ENCODE results near the gene REV3L.
"Not testable (repeated sequence)": the region's sequence is repeated elsewhere in the genome, so short reads cannot be mapped to it uniquely, and the experiment has no call there.

REV3L gene

DNA sequence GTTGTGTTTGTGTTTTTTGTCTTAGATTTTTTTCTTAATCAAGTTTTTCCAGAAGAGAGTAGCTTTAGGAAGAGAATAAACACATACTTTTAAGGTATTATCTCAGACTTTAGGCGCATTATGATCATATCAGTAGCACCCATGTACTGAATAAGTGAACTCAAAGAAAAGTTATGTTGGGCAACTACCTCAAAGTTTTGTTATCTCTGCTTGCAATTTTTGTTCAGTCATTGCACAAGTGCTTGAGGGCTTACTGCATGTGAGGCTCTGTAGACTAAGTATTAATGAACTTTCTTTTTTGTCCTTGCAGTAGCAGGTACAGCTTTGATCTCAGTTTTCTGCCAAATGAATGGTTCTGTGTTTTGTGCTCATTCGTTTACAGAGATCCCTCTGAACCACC lies 206.7 kb downstream of the REV3L start:
- H3K4me1 Mint-ChIP-seq (ENCODE audit: low read depth): peaks cover 5% of the 10 kb centered on the region
- H3K36me3 Mint-ChIP-seq (ENCODE audit: low read depth): peaks cover 82% of the 10 kb centered on the region
- no peak overlapping the region for H3K27ac Mint-ChIP-seq
- H3K27me3 Mint-ChIP-seq: no peaks in the 10 kb centered on the region
- peaks cover 25% of the 10 kb centered on the region for H3K9me3 Mint-ChIP-seq
- H3K4me3 Mint-ChIP-seq: no peak overlapping the region

DNA sequence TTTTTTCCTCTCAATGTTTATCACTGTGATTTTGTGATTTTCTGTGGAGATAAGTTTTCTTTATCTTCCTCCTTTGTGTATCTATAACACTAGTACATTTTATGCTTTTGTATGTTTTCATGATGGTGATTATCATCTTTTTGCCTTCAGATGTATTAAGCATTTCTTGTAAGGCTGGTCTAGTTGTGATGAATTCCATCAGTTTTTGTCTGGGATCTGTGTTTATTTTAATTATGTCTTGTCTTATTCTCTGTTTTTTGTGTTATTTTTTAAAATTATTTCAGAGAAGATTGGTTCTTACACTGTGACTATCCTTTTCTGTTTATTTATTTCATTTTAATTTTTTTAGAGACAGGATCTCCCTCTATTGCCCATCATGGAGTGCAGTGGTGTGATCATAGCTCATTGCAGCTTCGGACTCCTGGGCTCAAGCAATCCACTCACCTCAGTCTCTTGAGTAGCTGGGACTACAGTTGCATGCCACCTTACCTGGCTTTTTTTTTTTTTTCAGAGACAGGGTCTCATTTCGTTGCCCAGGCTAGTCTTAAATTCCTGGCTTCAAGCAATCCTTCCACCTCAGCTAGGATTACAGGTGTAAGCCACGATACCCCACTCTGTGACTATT lies 208.3 kb downstream of the REV3L start:
- Mint-ChIP-seq H3K36me3 (ENCODE audit: low read depth) (peaks cover 77% of the 10 kb centered on the region), H3K4me3 (no peak overlapping the region), H3K27me3 (no peaks in the 10 kb centered on the region), H3K27ac (no peak overlapping the region), H3K4me1 (ENCODE audit: low read depth) (peaks cover 9% of the 10 kb centered on the region), H3K9me3 (peaks cover 25% of the 10 kb centered on the region)

DNA sequence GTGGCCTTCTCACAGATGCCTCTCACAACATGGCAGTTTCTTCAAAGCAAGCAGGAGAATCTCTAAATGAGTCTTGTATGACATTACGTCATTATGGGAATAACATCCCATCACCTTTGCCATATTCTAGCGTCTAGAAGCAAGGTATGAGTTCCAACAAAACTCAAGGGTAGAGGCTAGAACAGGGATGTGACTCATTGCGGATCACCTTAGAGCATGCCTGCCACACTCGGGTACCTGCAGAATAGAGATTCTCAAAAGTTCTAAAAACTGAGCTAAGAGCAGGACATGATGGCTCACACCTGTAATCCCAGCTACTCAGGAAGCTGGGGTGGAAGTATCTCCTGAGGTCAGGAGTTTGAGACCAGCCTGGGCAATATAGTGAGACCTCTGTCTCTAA lies 212.9 kb downstream of the REV3L start:
- no peak overlapping the region for H3K4me3 Mint-ChIP-seq
- peaks cover 30% of the 10 kb centered on the region for H3K4me1 Mint-ChIP-seq (ENCODE audit: low read depth)
- H3K27ac Mint-ChIP-seq: no peak overlapping the region
- H3K27me3 Mint-ChIP-seq: no peaks in the 10 kb centered on the region
- H3K9me3 Mint-ChIP-seq: peaks cover 16% of the 10 kb centered on the region
- peaks cover 76% of the 10 kb centered on the region for H3K36me3 Mint-ChIP-seq (ENCODE audit: low read depth)

DNA sequence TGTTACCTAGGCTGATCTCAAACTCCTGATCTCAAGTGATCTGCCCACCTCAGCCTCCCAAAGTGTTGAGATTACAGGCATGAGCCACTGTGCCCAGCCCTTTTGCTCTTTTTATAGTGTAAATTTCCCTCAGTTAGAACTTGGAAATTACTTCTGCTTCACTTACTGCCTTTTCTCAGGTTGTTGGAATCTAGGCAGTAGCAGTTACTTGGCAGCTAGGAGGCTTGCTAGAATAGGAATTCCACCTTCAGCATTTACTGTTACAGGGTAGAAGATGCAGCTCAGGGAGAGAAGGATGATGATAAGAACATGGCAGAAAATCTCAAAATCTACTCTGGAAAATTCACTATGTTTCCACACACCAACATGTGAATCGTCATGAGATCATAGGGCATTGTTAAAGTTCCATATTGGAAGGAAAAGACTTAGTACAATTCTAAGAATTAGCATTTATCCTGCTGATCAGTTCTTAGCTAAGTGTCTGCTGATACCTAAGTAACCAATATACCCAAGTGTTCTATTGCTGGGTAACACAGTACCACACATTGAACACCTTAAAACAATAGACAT lies 213.5 kb downstream of the REV3L start:
- no peak overlapping the region for H3K4me3 Mint-ChIP-seq
- H3K27ac Mint-ChIP-seq: peak overlapping the region; percentile 21
- H3K9me3 Mint-ChIP-seq: peaks cover 9% of the 10 kb centered on the region
- H3K4me1 Mint-ChIP-seq (ENCODE audit: low read depth): peaks cover 30% of the 10 kb centered on the region
- no peaks in the 10 kb centered on the region for H3K27me3 Mint-ChIP-seq
- peaks cover 70% of the 10 kb centered on the region for H3K36me3 Mint-ChIP-seq (ENCODE audit: low read depth)

DNA sequence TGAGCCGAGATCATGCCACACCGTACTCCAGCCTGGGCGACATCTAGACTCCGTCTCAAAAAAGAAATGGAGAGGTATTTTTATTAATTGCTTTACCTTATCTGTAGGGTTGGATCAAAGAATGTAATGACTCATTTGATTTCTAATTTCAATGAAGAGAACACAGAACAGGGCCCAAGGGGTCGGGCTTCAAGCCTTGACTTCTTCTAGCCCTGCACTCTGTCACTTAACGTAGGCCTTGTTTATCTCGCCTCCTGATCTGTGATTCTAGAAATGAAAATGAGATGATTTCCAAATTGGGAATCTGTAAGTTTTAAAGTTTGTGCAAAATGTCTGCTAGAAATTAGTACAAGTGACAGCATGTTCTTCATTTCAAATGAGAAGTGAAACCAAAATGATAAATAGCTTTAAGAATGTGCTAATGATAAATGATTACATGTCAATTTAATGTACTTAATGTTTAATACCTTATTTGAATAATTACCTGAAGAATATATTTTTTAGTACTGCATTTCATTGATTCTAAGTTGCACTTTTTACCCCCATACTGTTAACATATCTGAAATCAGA lies 215.2 kb downstream of the REV3L start:
- H3K27me3 Mint-ChIP-seq: no peaks in the 10 kb centered on the region
- H3K4me1 Mint-ChIP-seq (ENCODE audit: low read depth): peaks cover 33% of the 10 kb centered on the region
- no peak overlapping the region for H3K27ac Mint-ChIP-seq
- H3K36me3 Mint-ChIP-seq (ENCODE audit: low read depth): peaks cover 64% of the 10 kb centered on the region
- no peaks in the 10 kb centered on the region for H3K9me3 Mint-ChIP-seq
- no peak overlapping the region for H3K4me3 Mint-ChIP-seq

DNA sequence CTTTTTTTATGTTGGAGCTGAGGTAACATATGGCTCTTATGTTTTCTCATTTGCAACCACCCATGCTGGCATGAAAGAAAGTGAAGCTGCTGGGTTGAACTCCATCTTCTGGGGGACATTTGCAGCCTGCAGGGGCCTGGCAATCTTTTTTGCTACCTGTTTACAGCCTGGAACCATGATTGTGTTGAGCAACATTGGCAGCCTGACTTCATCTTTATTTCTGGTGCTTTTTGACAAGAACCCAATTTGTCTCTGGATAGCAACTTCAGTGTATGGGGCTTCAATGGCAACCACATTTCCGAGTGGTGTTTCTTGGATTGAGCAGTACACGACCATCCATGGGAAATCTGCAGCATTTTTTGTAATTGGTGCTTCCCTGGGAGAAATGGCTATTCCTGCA lies 216.7 kb downstream of the REV3L start:
- H3K4me3 Mint-ChIP-seq: no peak overlapping the region
- no peak overlapping the region for H3K27ac Mint-ChIP-seq
- peaks cover 63% of the 10 kb centered on the region for H3K36me3 Mint-ChIP-seq (ENCODE audit: low read depth)
- peaks cover 39% of the 10 kb centered on the region for H3K4me1 Mint-ChIP-seq (ENCODE audit: low read depth)
- no peaks in the 10 kb centered on the region for H3K27me3 Mint-ChIP-seq
- H3K9me3 Mint-ChIP-seq: no peaks in the 10 kb centered on the region

DNA sequence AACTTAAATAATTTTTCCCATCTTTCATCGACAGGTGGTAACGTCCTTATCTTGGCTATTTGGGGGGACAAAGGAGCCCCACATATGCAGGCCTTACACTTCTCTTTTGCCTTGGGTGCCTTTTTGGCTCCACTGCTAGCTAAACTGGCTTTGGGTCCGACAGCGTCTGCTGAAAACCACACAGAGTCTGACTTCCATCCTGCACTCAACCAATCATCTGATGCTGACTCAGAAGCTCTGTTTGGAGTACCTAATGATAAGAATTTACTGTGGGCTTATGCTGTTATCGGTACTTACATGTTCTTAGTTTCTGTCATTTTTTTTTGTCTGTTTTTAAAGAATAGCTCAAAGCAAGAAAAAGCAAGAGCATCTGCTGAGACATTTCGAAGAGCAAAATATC lies 217.2 kb downstream of the REV3L start:
- no peaks in the 10 kb centered on the region for H3K9me3 Mint-ChIP-seq
- H3K36me3 Mint-ChIP-seq (ENCODE audit: low read depth): peaks cover 63% of the 10 kb centered on the region
- H3K27me3 Mint-ChIP-seq: no peaks in the 10 kb centered on the region
- no peak overlapping the region for H3K27ac Mint-ChIP-seq
- peaks cover 44% of the 10 kb centered on the region for H3K4me1 Mint-ChIP-seq (ENCODE audit: low read depth)
- H3K4me3 Mint-ChIP-seq: no peak overlapping the region

DNA sequence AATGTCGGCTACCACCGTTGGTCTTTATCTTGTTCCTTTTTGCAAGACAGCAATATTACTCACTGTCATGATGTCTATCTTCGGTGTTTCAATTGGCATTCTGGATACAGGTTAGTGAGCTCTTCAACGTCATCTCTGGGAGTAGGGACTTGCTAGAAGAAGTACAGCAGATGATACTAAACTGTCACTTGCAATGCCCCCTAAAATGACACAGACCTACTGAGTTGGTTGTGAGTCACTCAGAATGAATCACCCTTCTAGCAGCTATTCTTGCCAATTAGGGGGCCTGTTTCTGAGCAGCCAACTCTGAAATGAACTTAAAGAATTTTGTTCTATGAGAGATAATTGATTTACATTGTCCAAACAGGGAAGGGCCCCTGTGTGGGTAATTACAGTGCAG lies 219.2 kb downstream of the REV3L start:
- Mint-ChIP-seq H3K36me3 (ENCODE audit: low read depth) (peaks cover 48% of the 10 kb centered on the region), H3K27ac (peak overlapping the region; percentile 39), H3K4me1 (ENCODE audit: low read depth) (peaks cover 48% of the 10 kb centered on the region), H3K27me3 (no peaks in the 10 kb centered on the region), H3K9me3 (no peaks in the 10 kb centered on the region), H3K4me3 (no peak overlapping the region)

DNA sequence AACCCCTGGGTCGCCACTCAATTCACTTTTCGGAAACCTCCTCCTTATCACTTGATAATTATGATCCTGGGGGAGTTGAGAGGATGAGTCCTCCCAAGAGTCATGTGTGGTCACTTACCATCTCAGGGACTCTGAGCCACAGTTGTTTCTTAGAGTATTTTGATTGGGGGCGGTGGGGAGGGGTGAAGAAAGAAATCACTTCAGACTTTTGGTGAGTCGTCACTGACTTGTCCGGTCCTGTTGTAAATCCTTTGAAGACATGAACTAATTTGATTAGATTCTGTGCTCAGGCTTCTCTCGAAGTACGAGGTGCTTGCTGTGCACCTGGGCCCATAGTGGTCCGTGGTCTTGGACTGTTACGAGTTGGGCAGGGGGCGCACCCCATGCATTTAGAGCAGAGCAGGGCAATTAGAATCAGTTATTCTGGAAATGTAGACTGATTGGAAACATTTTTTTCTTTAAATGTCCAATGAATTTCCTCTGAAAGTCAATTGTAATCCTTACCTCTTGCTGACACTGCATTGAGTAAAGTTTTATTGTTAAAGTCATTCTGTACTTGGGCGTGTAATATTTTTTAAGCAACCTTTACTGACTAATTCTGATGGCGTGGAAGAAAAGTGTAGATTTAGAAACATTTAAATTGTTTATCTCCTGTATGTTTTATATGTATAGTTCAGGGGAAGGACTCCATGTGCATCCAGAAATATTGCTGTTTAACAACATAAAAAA lies 222.3 kb downstream of the REV3L start:
- Mint-ChIP-seq H3K4me3 (peak overlapping the region; percentile 86), H3K9me3 (no peaks in the 10 kb centered on the region), H3K4me1 (ENCODE audit: low read depth) (peaks cover 40% of the 10 kb centered on the region), H3K36me3 (ENCODE audit: low read depth) (peaks cover 19% of the 10 kb centered on the region), H3K27me3 (no peaks in the 10 kb centered on the region), H3K27ac (peak overlapping the region; percentile 21)

DNA sequence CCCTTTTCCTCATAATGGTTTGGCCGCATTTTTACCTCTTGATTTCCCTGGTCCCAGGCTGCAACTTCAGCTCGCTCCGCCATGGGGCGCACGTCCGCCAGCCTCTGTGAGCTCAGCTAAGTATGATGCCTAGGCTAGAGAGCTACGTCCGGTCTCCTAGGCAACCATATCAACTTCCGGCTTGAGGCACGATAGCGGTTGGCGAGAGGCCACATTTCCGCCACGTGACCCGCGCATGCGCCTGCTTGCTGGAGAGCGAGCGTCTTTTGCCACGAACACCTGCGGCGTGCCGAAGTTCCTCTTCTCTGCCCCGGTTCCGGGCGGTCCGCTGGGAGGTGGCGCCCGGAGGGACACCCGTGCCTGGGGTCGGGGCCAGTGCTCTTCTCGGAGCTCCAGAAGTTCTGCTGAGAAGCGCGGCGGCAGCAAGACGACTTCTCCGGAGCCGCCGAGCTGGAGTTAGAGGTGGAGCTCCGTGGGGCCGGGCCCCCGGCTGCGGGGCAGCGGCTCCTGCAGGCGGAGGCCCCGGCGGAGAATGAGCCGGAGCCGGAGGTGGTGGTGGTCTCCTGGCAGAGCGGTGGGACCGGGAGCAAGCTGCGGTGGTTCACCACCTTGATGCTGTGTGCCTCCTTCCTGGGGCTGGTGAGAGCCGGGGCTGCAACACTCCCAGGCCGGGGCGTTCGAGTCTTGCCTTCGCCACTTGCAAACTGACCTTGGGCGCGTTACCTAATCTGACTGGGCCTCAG lies 223.8 kb downstream of the REV3L start:
- Mint-ChIP-seq H3K4me1 (ENCODE audit: low read depth) (peaks cover 40% of the 10 kb centered on the region), H3K27me3 (peaks cover 3% of the 10 kb centered on the region), H3K9me3 (no peaks in the 10 kb centered on the region), H3K36me3 (ENCODE audit: low read depth) (peaks cover 12% of the 10 kb centered on the region), H3K4me3 (peak overlapping the region; percentile 86), H3K27ac (peak overlapping the region; percentile 89)

DNA sequence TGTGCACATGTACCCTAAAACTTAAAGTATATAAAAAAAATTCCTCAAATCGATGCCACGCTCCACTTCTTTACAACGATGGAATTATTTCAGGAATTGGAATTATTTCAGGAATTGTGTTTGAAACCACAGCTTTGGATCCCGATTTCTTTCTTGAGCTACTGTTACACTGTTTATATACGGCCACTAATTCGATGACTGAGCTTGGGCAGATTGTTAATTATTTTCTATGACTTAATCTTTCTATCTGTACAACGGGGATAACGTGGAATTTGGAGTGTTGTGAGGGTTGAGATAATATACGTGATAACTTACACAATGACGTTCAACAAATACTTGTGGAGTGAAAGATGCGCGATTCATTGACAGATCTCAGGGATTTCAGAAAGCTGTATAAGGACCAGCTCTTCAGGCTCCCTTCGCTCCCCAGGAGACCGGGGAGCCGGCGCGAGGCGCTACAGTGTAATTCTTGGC lies 224.4 kb downstream of the REV3L start:
- H3K9me3 Mint-ChIP-seq: no peaks in the 10 kb centered on the region
- peaks cover 34% of the 10 kb centered on the region for H3K4me1 Mint-ChIP-seq (ENCODE audit: low read depth)
- peaks cover 9% of the 10 kb centered on the region for H3K27me3 Mint-ChIP-seq
- peaks cover 6% of the 10 kb centered on the region for H3K36me3 Mint-ChIP-seq (ENCODE audit: low read depth)
- H3K4me3 Mint-ChIP-seq: peak overlapping the region; percentile 86
- peak overlapping the region; percentile 89 for H3K27ac Mint-ChIP-seq

DNA sequence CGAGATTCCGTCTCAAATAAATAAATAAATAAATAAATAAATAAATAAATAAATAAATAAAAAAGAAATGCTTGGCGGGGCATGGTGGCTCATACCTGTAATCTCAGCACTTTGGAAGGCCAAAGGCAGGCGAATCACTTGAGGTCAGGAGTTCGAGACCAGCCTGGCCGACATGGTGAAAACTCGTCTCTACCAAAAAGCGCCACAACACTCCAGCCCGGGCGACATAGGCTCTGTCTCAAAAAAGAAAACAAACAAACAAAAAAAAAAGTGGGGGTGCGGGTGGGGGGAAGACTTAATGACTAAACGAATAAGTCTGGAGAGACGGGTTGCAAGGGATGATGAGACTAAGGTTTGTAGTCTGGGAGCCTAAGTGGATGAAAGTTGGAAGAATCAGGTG lies 225.0 kb downstream of the REV3L start:
- H3K27me3 Mint-ChIP-seq: peaks cover 10% of the 10 kb centered on the region
- H3K36me3 Mint-ChIP-seq (ENCODE audit: low read depth): peaks cover 4% of the 10 kb centered on the region
- H3K27ac Mint-ChIP-seq: peak overlapping the region; percentile 36
- no peak overlapping the region for H3K4me3 Mint-ChIP-seq
- H3K4me1 Mint-ChIP-seq (ENCODE audit: low read depth): peaks cover 32% of the 10 kb centered on the region
- H3K9me3 Mint-ChIP-seq: no peaks in the 10 kb centered on the region

DNA sequence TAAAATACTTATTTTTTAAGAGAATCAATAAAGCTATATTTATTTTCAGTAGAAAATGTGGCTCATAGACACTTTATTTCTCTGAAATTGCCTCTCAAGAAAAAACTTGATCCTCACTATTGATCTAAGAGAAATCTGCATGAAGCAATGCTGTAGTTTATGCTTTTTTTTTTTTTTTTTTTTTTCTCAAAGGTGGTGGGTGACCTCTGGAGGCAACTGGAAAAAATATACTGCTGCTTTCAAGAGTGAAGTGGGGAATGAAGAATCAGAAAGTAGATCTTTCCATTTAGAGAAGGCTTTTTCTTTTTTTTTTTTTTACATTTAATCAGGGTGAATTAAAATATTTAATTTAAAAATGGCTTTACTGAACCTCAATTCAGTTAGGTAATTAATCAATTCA lies 226.4 kb downstream of the REV3L start:
- Mint-ChIP-seq H3K27ac (no peak overlapping the region), H3K4me1 (ENCODE audit: low read depth) (peaks cover 26% of the 10 kb centered on the region), H3K36me3 (ENCODE audit: low read depth) (no peaks in the 10 kb centered on the region), H3K9me3 (no peaks in the 10 kb centered on the region), H3K27me3 (peaks cover 10% of the 10 kb centered on the region), H3K4me3 (no peak overlapping the region)

DNA sequence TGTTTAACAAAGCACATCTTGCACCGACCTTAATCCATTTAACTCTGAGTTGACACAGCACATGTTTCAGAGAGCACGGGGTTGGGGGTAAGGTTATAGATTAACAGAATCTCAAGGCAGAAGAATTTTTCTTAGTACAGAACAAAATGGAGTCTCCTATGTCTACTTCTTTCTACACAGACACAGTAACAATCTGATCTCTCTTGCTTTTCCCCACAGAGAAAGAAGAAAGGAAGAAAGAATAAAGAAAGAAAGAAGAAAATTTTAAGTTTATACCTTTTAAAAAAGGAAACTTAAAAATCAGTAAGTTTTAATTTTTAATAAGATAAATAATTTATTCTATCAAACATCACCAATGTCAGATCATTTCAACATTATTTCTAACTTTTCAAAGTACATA lies 227.2 kb downstream of the REV3L start:
- not testable (repeated sequence) for H3K27me3 Mint-ChIP-seq; H3K4me3 Mint-ChIP-seq; H3K27ac Mint-ChIP-seq; H3K36me3 Mint-ChIP-seq (ENCODE audit: low read depth); H3K9me3 Mint-ChIP-seq
- peaks cover 22% of the 10 kb centered on the region for H3K4me1 Mint-ChIP-seq (ENCODE audit: low read depth)

DNA sequence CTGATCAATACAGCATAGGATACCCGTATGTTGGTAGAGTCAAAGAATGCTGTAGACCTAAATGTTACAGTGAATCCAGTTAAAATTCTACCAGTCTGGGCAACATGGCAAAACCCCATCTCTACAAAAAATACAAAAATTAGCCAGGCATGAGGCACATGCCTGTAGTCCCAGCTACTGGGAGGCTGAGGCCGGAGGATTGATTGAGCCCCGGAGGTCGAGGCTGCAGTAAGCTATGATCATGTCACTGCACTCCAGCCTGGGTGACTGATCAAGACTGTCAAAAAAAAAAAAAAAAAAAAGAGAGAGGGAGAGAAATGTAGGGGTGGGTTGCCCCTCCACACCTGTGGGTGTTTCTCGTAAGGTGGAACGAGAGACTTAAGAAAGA lies 228.2 kb downstream of the REV3L start:
- Mint-ChIP-seq H3K36me3 (ENCODE audit: low read depth) (no peaks in the 10 kb centered on the region), H3K27me3 (peaks cover 10% of the 10 kb centered on the region), H3K4me3 (no peak overlapping the region), H3K9me3 (no peaks in the 10 kb centered on the region), H3K4me1 (ENCODE audit: low read depth) (peaks cover 12% of the 10 kb centered on the region), H3K27ac (no peak overlapping the region)
